Glomerular visceral epithelial cell (primary cell): ENCODE measurements around the gene GRIK4.

Experiments used
- DNase-seq: peaks from one replicate; pipeline ENCODE4 v3.0.0-alpha.2; 2016; ENCODE audit errors: extremely low spot score

GRIK4 gene

DNA sequence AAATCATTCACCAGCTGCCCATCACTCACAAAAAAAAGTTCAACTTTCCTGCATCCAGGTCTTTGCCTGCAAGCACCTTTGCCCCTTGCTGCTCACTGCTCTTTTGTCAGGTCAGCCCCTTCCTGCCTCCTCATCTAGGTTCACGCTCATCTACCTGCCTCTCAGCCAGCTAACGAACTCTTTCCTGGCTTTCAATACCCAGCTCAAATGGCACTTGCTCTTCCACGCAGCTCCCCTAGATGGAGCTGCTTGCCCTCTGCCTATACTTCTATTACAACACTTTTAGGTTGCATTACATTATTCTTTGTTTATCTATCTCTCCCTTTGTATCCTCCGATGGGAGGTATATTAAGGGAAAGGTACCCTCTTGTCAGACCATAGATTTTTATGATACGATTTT, 433.5 kb downstream of the GRIK4 start:
- DNase-seq: no peak

- DNase-seq: no peak
Observed at GRCh38 chr11:120950880-120951279, 439.3 kb downstream of the GRIK4 start.

DNA sequence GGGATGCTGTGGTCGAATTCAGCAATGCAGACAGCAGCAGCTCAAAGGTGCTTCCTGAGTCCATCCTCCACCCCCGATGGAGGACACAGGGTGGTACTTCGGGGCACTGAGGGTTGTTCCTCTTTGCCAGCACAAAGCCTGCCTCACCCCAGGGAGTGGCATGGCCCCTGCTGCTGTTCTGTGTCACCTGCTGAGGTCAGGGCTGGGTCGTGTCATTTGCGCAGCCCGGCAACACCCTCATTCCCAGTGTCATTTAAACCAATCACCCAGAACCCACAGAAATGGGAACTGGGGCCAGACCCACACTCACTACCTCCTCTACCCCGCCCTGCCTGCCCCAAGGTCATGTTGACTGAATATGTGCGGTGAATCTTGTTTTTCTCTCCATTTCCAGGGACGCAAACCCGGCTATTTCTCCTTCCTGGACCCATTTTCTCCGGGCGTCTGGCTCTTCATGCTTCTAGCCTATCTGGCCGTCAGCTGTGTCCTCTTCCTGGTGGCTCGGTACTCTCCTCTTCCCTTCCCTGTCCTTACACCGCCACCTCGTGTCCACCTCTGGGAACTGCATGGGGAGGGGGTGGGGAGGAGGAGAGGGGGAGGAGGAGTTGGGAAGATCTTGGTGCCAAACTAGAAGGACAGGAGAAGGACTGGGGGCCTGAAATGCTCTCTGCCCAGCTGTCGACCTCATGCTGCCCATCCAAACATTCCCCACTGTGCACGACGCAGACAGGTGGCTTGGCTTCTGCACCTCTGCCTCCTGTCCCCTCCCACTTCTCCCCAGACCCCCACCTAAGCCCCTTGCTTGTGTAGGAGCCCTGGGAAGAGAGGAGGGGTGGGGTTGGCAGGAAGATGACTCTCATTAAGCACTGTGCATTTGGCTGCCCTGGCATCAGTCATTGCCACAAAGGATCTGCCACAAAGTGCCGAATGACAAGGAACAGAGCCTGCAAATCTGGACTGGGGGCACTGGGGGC, 441.2 kb downstream of the GRIK4 start:
- DNase-seq: peak; percentile 75

DNA sequence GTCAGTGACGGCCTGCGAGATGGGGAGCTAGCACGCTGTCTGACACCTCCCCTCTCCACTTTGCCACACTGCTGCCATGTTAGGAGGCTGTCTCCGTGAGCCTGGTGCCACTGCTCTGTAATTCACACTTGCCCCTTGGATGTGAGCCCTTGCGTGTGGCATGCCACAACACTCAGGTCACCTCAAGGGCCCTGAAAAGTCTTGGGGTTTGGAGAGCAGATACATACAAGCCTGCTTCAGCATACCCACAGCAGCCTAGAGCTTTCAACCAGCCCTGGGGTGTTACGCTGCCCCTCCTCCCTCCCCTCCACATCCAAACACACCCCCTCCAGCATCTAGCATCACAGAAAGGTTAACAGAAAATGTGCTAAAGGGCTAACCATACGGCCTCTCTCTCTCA, 442.8 kb downstream of the GRIK4 start:
- no peak for DNase-seq

DNA sequence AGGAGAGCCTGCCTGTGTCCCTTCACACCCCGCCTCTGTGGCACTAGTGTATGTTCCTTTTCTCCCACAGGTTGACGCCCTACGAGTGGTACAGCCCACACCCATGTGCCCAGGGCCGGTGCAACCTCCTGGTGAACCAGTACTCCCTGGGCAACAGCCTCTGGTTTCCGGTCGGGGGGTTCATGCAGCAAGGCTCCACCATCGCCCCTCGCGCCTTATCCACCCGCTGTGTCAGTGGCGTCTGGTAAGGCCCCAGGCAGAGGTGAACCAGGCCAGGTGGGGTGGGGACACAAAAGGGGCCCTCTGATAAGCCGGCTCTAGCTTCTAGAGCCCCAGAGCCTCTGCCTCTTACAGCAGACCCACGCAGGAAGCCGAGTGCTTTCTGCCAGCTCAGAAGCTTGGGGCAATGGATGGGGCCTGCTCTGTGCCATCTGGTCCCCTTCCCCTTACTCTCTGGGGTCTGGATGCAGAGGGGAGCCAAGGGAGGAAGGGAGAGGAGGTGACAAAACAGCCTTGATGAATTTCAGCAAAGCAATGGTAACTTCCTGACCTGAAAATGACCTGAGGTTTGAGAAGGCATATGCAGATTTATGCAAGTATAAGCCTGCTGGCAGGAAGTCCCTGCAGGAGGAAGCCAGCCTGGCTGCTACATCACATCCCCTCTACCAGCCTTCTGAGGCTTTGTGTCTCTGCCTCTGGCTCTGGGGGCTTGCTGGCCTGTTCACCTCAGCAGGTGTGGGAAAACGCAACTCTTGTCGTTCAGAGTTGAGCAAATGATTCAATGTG, 445.4 kb downstream of the GRIK4 start:
- DNase-seq: no peak

DNA sequence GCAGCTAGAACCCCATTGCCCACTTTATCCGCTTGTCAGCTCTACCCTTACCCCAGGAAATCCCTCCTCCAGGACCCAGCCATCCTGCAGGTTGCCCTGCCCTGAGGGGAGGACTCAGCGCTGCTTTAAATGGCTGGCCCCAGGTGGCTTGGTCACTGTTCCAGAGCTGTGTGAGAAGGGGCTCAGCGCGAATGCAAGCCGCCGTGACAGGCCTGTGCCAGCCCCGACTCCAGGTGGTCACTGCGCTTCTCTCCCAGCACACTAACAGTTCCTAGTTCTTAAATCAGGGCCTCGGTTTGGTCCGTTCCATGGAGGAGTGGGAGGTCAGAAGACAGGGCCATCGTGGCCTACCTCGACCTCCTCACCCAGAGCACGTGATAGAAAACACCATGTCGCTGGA, 446.6 kb downstream of the GRIK4 start:
- no peak for DNase-seq

DNA sequence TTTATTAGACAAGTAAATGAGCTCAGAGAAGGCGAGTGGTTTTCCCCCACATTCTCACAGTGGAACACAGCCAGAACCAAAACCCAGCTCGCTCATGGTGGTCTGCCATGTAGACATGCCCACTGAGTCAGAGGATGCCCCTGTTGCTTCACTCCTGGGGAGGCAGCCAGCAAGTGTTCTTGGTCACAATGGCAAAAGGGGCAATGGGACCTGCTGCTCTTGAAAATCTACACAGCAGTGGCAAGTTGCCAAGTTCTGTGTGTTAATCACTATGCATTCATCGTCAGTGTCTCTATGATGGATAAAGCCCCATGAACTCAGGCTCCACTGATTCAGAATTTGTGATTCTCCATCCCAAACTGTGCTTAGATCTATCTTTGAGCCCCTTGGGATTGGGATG, 447.6 kb downstream of the GRIK4 start:
- DNase-seq: no peak

DNA sequence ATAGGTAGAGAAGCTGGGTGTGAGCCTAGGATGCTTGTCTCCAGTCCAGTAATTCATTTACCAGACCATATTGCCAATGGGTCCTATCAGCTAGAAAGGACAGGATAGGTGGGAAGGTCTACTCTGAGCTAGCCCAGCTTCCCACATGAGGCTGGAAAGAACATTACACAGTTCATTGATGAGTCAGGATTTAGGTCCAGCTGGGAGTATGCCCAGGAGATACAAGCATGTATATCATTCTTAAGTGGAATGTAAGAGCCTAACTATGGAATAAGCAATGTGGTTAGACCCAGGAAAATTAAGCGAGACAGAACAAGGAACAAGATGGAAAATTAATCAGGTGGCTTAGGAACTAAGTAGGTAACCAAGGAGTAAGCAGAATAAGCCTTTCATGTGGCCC, 453.3 kb downstream of the GRIK4 start:
- no peak for DNase-seq

- no peak for DNase-seq
Observed at GRCh38 chr11:120966840-120967239, 455.3 kb downstream of the GRIK4 start.

DNA sequence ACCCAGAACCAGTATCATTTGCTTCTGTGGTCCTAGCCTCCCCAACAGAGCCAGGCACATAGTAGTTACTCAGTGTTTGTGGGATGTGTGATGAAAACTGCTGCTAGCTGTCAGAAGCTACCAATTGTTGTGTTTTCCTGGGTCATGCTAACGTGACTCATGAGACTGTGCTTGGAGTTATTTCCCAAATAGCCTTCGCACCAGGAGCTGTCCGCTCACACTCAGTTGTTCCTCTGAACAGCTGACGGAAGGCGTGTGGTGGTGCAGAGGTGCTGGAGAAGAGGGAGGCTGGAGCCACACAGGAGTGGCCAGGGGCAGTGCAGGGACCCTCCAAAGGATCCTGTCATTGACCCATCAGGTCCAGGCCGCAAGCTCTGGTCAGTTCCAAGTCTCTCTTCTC, 458.4 kb downstream of the GRIK4 start:
- no peak for DNase-seq

GRCh38 chr11:120971825-120972224, 460.3 kb downstream of the GRIK4 start:
- DNase-seq: no peak

DNA sequence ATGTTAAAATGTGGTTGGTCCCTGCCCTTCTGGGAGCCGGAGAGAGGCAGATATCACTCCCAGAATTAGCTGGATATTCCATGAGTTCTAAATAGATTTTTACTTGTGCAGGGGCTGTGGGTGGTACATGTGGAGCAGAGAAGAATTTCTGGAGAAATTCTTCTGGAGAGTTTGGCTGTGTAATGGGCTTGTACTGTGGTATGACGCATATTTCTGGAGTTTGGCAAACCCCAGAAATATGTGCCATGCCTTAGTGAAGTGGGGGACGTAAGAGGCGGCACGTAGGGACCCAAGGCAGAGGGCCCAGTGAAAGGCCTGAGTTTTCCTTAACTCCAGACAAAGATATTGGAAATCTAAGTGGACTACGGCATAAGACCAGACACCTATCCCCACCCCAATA, 461.1 kb downstream of the GRIK4 start:
- no peak for DNase-seq

- DNase-seq: no peak
Observed at GRCh38 chr11:120973501-120973900, 462.0 kb downstream of the GRIK4 start.

- DNase-seq: no peak
Observed at GRCh38 chr11:120974466-120974865, 462.9 kb downstream of the GRIK4 start.

- DNase-seq: no peak
Observed at GRCh38 chr11:120974965-120975364, 463.4 kb downstream of the GRIK4 start.

DNA sequence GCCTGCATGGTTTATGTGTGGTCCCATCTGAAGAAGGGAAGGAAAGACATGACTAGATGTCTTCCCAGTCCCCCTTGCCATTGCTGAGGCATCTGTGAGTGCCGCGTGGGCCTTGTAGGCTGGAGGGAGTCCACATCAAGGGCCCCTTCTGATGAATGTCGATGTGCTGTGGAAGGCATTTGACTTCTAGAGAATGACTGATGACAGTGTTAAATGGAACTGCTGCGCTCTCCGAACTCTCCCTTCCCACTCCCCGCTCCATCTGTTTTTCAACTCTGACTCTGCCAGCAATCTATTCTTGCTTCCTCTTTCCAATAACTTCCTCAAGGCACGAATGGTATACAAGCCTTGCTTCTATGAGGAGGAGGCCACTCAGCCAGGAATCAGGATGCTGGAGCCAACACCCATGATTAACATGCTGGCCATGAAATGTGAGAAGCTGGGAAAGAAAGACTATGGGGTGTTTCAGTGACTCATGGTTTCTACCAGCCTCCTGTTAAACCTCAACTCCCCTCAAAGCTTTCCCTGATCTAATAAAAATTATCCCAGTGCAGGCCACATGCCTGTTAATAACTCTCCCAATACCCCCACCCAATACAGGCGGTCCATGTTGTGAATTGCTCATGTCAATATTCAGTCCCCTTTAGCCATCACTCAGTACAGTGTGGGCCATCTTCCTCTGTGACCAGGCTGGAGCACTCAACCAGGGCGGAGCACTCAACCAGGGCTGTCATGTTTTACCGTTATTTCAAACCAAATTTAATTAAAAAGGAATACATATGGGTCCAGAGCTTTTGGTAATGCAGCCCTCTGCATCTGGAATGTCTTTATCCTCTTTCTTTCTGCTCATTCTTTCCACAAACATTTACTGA, 466.0 kb downstream of the GRIK4 start:
- no peak for DNase-seq

- no peak for DNase-seq
Observed at GRCh38 chr11:120978701-120979100, 467.2 kb downstream of the GRIK4 start.

- DNase-seq: peak; percentile 44
Observed at GRCh38 chr11:120985718-120986569, 474.4 kb downstream of the GRIK4 start.

DNA sequence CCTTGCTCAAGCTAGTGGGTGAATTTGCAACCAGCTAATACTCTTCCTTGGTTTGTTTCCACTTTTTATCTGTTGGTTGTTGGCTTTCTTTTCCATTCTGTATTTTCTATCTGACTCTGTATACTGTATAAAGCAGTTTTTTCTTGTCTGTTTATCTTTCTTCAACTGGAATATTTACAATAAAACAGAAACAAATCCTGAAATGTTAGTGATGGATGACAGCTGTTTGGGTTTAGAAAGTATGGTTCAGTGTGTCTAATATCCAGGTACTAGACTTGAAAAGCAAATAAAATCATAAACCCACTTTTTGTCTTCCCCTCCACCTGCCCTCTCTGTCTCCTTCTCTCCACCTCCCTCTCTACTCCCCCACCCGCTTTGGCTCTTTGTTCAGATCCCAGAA, 477.1 kb downstream of the GRIK4 start:
- no peak for DNase-seq

- no peak for DNase-seq
Observed at GRCh38 chr11:120991830-120992686, 480.5 kb downstream of the GRIK4 start.
